Skin of body (tissue), 2 donors: ENCODE data around the gene CDK15. TPM values are rescaled to one million over a fixed set of nuclear protein-coding genes. Genes with fewer than 3 reads are reported as not detected.

Source experiments
- DNase-seq: peaks from one replicate; lab custom pipeline; 2025; lab: John Stamatoyannopoulos, UW
- total RNA-seq: library from RNA; depleted of rRNA; stranded (reverse); fragments of >200 nt; gene quantifications from one replicate; pipeline ENCODE4 v1.2.3, GENCODE V29; 2014

Gene CDK15
- total RNA-seq, 1 donor from 2014 or later: 1.6 TPM

DNA sequence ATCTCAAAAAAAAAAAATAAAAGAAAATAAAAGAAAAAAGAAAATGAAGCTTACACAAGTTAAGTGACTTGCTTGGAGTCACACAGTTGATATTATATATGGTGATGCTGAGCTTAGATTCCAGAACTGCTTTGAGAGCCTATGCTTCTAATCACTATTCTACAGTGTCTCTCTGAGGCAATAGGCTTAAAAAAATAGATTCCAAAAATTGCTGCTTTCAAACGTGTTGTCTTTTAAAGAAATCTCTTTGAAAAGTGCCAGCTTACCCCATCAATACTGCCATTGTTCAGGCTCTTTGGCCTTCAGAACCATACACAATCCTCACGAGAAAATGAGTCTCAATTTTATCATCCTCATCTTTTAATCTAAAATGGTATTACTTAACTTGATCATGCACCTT lies 102.6 kb downstream of the CDK15 start:
- DNase-seq: no peak

GRCh38 chr2:201909348-201909747 lies 103.0 kb downstream of the CDK15 start:
- no peak for DNase-seq

DNA sequence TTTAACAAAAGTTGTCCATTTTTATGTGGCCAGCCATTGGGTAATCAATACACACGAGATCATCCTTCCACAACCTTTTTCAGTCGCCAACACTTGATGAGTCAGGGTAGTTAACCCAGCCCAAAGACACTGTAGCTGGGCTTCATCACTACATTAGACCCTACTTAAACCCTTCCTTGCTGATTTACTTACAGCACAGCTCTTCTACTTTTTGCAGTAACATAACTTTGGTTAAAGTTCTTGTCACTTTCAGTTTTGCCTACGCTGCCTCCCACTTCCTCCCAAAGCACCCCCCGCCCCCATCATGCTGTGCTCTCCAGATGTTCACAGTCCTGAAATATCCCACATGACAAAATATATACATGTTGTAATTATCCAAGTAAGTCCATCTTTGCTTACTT lies 103.6 kb downstream of the CDK15 start:
- DNase-seq: peak; percentile 63

DNA sequence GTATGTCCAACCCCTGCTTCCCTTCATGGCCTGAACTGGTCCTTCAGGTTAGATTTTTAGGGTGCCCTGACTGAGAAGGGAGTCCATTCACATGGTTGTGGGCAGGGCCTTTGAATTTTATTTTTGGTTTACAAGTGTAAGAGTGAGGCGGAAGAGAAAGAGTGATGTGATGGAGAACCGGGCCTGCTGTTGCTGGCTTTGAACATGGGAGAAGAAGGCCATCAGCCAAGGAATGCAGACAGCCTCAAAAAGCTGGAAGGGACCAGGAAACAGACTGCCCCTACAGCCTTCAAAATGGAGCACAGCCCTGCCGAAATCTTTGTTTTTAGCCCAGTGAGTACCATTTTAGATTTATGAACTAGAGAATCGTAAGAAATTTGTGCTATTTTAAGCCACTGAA lies 105.0 kb downstream of the CDK15 start:
- no peak for DNase-seq

DNA sequence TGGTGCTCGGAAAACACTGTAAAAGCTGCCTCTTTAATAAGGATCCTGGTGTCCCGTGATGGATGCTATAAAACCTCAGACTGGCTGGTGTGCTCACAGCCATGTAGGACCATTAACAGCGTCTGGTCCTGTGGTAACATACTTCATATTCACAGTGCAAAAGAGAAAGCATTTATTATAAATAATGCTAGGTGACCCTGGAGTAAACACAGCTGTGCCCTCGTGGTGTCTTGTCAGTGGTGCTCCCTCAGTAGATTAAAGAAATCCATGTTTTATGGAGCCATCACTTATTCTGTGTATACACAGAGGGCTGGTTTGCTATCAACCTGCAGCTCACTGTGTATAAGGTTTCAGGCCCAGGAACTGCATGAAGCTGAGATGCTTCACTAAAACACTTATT lies 106.9 kb downstream of the CDK15 start:
- DNase-seq: no peak

DNA sequence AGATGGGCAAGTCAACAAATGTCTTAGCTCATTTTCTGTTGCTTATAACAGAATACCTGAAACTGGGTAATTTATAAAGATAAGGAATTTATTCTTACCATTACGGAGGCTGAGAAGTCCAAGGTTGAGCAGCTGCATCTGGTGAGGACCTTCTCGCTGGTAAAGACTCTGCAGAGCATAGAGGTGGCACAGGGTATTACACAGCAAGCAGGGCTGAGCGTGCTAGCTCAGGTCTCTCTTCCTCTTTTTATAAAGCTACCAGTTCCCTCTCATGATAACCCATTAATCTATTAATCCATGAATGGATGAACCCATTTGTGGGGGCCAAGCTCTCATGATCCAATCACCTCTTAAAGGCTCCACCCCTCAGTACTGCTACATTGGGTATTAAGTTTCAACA lies 109.1 kb downstream of the CDK15 start:
- no peak for DNase-seq

GRCh38 chr2:201916565-201916964 lies 110.2 kb downstream of the CDK15 start:
- DNase-seq: no peak

DNA sequence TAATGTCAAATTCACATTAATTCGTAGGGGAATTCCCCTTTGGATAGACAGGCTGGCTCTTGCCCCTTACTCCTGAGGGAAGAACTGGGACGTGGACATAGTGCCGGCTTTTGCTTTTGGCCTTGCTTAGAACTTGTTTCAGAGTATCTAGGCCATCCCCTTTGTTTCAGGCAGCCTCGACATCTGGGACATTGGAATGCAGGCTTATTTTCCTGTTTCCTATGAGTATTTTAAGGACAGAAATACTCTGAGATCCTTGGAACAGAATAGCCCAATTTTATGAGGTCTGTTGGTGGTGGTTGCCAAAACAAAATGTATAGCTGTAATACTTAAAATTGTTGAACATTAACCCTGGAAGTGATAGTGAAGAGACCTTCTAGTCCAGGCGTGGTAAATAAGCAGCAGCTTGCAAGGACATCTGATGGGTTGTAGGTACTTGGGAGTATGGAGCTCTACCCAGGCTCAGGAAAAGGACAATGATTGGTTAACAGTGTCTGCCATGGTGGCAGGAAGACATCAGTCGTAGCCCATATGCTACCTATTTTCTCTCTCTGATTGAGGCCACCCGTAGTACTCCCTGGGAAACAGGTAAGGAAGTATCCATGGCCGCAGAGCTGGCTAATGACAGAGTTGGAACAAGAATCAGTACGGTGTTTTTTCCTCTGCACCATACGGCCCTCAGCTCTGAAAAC lies 112.4 kb downstream of the CDK15 start:
- DNase-seq: peak; percentile 71

- DNase-seq: no peak
These were observed 112.9 kb downstream of the CDK15 start for GRCh38 chr2:201919308-201919634.

DNA sequence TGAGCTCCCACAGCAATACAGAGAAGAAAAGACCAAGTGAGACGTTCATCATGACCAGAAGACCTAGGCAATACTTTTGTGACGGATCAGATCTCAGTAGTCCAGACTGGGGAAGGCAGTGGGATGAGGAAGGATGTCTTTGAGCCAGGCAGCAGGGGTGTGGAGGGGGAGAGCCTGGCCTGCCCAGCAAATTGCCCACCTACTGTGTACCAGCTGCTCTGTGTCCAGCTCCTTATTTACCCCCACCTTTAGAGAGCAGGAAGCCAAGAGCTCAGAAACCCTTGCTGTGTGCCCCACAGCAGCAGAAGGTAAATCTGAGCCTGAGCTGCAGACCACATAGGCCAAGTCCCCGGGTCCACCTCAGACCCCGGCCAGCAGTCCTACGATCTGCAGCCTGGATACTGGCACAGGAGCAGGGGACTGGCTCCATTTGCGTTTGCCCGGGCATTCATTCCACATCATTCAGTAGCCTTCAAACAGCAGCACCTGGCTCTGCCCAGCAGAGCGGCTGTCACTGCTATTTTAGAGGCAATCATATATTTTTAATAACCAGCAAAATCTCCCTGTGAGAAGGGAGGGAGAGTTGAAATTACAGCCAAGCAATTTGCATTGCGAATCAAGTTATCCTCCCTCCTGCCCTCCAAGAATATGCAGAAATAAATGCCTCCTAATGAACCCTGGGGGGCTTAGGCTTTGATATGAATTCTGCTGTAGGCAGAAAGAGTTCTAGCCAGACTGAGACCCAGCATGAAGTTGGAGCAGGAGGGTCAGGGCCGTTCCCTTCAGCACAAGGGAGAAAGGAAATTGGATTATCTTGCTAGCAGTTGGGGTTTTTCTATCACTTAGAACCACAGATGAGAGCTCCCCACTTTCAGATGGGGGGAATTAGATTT lies 117.3 kb downstream of the CDK15 start:
- no peak for DNase-seq

GRCh38 chr2:201924453-201924852 lies 118.1 kb downstream of the CDK15 start:
- DNase-seq: no peak

- DNase-seq: no peak
These were observed 118.7 kb downstream of the CDK15 start for GRCh38 chr2:201925056-201925455.

DNA sequence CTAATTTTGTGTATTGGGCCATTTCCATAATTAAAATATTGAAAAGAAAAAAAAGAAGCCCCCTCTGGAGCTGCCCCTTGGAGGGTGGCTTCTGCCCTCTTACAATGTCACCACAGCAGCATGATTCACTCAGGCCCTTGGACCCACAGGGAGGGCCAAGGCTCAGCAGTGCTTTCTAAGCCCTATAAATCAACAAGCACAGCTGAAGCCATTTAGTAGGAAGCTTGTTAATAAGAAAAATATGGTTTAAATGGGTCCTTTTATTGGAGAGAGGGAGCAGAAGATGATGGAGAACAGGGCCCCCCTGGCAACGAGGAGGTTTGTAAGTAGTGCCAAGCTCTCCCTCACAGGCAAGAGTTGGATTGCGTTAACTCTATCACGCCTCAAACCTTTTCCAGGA lies 119.7 kb downstream of the CDK15 start:
- peak; percentile 69 for DNase-seq

DNA sequence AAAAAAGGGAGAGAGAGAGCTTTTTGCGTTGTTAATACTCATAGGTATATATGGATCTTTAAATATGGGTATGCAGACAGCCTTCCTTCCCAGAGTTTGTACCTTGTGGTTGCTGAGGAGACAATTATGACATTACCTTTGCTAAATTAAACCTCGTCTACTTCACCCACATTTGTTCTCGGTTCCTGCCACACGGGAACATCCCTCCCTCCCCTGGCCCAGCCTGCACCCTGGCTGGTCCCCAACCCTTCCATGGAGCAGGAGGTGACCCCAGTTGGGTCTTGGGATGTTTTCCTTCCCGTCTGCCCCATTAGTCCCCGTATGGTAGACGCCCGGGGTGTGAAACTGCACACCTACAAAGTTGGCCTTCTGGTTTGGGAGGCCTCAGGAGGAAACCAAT lies 122.0 kb downstream of the CDK15 start:
- no peak for DNase-seq

- no peak for DNase-seq
These were observed 123.1 kb downstream of the CDK15 start for GRCh38 chr2:201929281-201930026.

GRCh38 chr2:201930043-201930442 lies 123.7 kb downstream of the CDK15 start:
- DNase-seq: no peak

DNA sequence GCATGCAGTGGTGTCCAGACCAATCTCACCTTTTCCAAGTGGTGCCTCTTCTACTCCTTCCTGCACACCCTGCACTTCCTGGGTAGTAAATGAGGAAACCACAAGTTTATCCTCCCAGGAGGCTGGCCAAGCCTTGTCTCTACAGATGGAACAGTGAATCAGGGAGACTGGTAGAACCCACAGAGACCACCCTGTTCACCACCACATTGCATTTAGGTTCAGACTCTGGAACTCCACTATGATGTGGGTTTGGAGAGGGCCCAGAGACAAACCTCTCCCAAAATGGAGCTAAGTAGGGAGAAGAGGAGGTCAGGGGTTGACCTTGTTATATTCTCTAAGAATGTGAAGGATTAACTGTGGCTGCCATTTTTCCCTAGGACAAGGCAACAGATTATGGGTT lies 124.5 kb downstream of the CDK15 start:
- no peak for DNase-seq

- peak; percentile 8 for DNase-seq
These were observed 125.1 kb downstream of the CDK15 start for GRCh38 chr2:201931475-201931874.

DNA sequence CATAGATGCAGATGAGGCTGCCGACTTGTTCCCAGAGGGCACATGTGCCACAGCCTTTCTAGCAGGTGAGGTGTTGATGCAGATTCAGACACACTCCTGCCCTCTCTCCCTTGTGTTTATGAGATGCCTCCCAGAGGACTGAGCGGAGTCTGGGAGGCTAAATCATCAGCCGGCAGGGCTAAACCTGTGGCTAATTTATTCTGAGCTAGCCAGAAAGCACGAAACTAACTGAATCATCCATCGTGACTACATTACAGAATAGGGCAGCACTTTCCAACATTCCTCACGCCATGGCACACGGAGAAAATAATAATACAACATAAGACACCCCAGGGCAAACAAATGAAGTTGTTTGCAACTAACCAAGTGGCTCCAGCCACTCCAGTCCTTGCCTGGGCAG lies 125.6 kb downstream of the CDK15 start:
- DNase-seq: no peak

GRCh38 chr2:201932511-201932910 lies 126.2 kb downstream of the CDK15 start:
- peak; percentile 12 for DNase-seq

DNA sequence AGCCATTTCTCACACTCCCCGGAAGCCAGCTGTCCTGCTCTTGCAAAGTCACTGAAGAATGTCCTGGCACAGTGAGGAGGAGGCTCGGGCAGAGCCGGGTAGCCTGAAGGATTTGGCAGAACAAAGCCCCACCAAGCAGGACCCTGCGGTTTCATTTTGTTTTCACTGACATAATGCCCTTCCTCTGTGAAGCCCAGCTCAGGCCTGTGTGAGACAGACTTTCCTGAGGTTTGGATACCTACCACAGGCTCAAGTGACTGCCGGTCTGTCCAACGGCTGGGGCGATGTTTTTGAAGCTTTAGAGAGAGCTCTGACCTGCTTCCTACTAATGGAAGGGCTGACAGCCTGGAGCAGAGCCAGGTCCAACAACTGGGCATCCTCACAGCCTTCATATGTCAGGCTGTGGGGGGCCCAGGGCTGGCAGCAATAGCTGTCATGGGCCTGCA lies 127.5 kb downstream of the CDK15 start:
- DNase-seq: no peak

DNA sequence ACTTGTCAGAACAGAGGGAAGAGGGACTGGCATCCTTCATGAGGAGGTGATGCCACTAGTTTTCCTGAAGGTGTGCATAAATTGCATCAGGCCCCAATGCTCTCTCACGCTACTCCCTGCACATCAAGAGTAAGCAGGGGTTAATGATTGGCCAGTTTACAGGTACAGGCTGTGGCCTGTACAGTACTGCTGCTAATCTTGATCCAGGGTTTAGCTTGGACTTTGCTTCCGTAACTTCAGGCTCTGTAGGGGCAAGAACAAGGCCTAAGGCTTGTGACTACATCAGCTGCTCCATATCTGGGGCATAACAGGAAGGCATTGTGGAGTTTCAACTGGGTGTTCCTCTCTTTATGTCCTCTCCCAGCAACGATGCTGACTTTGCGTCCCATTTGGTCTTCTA lies 130.5 kb downstream of the CDK15 start:
- DNase-seq: no peak
